Stimulated activated CD4-positive, alpha-beta T cell treated with anti-CD3 and anti-CD28 coated beads, TNF-alpha, amount 100 ng/mL, for 4 hours (primary cell): ENCODE measurements around the gene HLF.

ENCODE experiments used
- DNase-seq, 3 experiments: peaks; one replicate each; pipeline ENCODE4 v3.0.0-alpha.2; 2020; ENCODE audit warnings: low read depth in 3 of 3

Gene HLF

DNA sequence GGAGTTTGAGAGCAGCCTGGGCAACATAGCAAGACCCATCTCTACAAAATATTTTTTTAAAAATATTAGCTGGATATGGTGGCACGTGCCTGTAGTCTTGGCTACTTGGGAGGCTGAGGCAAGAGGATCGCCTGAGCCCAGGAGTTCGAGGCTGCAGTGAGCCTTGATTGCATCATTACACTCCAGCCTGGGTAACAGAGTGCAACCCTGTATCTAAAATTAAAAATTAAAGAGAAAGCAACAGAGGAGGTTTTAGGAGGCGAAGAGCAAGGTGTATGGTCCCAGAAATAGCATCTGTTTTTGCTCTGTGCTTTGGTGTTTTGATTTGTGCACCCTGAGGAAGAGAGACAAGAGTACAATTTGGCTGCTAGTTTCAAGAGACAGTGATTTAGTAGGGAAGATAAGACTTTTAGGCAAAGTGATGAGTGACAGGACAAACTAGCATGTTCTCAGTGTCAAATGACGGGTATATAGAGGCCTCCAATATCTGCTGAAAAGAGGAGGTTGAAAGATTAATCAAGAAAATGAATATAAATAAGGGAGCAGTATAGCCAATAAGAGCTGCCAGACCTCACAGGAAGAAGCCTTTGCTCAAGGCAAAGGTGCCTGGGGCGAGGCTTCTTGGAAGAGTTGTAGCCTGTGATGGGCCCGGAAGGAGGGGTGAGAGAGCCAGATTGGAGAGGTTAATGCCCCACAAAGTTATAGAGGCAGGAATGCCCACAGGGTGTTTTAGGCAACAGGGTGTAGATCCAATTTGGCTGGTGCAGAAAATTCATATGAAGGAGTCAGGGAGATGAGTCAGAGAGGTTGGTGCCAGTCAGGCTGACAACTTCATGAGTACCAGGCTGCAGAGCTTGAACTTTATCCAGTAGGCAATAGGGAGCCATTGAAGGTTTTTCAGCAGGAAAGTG is 11.4 kb downstream of the HLF start:
- no peak for DNase-seq

DNA sequence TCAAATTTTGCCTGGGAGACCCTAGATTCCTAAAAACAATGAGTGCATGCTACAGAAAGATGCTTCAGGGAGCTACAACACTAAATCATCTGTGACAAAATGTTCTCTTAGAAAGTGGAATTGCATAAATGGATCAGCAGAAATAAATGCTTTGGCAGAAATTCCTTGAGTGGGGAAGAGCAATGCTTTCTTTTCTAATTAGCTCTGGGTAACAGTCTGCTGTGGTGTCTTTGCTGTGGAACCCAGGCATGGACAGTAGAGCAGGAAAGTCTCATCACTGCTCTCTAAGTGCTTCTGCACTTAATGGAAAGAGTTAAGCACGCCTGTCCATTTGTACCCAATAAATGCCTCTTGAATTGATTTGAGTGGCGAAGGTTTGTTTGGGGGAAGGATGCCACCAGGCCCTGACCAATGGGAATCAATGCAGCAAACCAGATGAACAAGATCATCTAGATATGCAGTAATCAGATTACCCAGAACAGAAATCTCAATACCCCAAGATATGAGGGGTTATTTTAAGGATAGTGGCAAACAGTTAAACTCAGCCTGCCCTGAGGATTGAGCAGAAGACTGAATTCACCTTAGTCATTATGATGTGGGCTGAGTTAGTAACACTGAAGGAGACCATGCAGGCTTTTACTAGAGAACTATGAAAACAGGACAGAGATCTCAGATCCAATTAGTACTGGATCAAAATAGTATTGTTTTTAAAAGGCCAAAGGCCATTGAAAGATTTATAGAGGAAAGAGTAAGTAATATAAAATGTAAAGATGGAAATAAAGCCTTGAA is 13.6 kb downstream of the HLF start:
- no peak for DNase-seq

DNA sequence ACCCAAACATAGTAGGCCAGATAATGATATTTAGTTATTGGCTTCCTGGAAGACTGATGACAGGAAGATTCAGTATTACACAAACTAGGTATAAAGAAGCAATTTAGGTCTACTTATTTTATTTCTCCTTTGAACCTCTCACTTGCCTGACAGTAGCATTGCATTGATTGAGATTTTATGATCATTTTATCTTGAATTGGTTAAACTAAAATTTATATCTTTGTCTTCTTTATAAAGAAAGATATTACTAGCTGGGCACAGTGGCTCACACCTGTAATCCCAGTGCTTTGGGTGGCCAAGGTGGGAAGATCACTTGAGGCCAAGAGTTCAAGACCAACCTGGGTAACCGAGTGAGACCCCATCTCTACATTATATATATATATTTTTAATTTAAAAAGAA is 14.4 kb downstream of the HLF start:
- no peak for DNase-seq

DNA sequence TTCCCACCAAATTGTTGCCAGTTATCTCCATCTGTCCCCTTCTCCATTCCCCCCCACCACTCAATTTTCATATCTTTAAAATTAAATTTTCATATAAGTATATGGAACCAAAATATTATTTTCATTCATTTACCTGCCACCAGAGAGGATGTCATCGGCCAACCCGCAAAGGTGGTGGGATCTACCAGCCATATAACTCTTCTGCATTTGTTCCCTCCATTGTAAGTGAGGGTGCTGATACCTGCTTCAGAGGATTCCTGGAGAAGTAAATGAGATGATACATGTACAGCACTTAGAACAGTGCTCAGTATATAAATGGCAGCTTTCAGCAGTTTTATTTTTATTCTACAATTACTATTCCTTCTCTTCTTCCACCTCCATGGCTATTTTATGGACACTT is 15.0 kb downstream of the HLF start:
- no peak for DNase-seq

DNA sequence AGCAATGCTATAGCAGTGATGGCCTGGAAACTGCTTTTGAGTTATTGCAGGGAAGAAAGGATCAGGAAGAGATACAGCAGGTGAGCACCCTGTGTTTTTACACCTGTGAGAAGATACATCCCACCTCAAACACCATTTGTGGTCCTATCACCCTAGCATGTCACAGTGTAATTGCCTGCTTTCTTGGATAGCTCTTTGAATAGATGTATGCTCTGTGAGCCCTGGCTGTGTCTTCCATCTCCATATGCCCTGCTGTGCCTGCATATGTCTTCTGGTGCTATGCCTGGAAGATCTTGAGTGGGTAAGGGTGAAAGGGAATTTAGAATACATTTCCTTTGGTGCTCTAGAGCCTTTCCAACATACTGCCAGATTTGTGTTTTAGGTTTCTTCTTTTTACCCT is 15.5 kb downstream of the HLF start:
- no peak for DNase-seq

DNA sequence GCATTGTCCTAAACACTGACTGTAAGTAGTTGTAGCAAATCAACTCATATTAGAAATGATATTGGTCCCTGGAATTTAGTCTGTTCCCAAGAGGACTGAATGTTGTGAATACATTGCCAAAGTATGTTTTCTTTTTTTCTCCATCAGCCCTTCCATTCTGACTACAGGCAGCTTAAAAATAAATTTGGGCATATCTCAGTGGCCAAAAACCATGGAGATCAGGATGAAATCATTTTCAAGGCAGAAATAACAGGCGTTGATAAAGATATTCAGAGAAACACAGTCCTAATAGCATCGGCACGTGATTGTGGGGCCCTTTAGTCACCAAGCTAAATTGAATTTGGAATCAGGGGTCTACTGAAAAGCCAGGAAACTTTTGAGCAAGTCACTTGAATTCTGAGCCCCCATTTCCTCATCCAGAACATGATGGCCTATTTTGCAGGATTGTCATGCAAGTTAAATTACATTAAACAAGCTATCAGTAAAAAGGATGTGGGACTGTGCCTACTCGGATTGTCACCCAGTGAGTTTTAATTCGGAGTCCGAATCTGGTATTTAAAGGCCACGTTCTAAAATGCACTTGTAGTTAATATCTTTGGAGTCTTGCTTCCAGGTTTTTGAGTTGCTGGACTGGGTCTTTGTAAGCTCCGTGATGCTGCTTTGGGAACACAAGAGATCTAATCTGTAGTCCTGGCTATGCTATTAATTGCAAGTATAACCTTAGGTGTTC is 17.1 kb downstream of the HLF start:
- no peak for DNase-seq

DNA sequence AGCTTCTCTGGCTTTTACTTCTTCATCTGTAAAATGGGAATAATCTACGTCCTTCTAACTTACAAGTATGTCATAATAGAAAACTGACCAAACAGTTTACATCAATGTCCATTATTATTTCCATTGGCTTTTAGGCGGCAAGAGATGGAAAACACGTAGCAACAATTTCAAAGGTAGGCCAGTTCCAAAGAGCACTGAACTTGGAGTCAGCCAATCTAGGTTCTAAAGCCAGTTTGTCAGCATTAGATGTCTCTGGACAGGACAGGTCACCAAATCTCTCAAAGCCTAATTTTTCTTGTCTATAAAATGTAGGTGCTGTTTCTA is 17.6 kb downstream of the HLF start:
- DNase-seq: no peak

DNA sequence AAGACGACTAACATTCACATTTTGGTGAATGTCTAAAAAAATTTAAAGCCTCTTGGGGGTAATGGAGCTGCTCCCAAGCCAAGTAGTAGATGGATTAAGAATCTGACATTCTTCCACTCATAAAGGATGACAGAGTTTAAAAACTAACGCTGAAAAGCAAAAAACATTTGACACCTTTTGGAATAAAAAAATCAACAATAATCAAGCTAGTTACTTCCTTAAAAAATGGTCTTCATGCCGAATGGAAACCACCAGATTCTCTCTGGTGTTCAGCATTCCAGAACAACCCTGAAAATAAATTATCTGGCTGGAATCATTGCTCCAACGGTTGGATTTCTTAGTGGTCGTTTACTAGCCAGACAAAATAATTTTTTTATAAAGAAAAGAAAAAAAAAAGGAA is 18.0 kb downstream of the HLF start:
- DNase-seq: no peak

DNA sequence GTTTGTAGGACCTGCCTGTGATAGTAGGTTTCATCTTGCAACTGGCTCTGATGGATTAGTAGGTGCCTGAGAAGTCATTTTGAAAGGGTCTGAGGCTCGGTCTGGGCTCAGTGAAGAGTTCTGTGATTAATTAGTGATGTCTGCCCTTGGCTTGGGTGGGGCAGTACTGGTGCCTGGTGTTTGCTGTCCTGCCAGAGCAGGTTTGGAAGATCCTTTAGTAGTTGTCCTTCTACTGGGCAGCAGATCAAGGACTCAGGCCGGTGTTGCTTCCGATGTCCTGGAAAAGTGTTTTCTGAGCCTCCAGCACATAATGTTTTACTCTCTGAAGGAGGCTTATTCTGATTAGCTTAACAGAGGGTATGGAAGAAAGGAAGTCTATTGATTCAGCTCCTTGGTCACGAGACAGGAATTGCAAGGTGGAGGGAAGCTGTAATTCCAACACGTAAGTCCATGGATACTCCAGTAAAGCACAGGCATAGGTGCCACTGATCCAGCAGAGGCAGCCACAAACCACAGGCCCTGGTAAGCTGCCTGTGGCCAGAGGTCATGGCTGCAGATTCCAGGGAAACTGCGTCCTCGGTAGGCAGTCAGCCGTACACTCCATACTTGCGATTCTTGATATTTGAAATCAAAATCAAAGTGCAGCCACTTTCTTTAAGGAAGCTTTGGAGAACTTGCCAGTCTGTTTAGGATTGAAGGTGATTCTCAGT is 18.7 kb downstream of the HLF start:
- DNase-seq: no peak

DNA sequence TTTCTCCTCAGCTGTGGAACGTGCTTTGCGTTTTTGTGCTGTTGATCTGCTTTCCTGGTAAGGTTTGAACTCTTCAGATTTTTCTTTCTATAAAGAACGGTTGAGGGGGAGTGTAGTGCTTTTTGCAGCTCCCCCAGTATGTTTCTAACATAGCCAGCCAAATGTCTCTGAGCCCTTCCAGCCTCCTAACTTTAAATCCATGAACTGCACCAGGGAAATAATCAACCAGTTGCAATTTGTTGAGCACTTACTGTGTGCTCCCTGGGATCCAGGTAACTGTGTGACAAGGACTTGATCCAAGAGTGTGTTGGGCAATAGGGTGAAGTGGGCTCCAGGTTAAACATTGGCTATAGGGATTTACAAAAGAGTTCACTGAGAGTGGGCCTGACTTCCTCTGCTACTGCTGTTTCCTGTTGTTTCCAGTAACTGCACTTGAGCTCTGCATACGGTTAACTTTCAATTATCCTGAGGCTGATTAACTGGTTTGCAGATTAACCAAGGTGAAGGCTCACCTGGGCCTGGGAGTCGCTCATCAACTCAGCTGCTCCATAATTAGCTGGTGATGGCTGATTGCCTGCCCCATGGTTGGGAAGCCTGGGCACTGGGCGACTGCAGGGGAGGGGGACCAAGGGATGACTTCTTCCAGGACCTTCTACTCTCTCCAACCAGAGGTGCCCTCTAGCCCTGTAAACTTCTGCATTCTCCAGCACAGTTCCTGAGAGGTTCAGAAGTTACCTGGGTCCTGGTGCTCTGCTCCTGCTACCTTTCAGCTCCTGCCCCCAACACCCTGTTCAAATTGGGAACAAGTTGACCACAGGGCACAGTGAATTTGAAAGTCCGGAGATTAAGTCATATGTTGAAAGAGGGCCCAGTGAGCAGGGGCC is 19.5 kb downstream of the HLF start:
- no peak for DNase-seq

GRCh38 chr17:55284944-55285339 is 20.2 kb downstream of the HLF start:
- DNase-seq: no peak

- DNase-seq: no peak
These were observed 20.9 kb downstream of the HLF start for GRCh38 chr17:55285340-55286301.

GRCh38 chr17:55286681-55287589 is 22.2 kb downstream of the HLF start:
- DNase-seq: no peak

GRCh38 chr17:55288356-55289105 is 23.8 kb downstream of the HLF start:
- no peak for DNase-seq

DNA sequence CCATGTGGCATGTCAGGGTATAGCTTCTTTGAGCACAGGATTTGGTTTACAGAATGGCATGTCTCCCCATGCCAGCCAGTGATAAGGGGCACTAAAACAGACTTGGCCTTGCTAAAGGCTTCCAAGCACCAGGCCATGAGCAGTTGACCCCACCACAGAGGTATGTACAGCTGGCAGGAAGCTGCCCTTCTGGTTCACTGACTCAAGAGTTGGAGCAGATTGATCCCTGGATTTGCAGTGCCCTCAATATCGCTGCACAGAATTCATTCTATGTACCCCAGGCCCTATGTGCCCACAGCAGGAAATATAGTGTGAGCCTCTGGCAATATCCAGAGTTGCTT is 24.3 kb downstream of the HLF start:
- no peak for DNase-seq

- DNase-seq: no peak
These were observed 25.2 kb downstream of the HLF start for GRCh38 chr17:55289978-55290377.

DNA sequence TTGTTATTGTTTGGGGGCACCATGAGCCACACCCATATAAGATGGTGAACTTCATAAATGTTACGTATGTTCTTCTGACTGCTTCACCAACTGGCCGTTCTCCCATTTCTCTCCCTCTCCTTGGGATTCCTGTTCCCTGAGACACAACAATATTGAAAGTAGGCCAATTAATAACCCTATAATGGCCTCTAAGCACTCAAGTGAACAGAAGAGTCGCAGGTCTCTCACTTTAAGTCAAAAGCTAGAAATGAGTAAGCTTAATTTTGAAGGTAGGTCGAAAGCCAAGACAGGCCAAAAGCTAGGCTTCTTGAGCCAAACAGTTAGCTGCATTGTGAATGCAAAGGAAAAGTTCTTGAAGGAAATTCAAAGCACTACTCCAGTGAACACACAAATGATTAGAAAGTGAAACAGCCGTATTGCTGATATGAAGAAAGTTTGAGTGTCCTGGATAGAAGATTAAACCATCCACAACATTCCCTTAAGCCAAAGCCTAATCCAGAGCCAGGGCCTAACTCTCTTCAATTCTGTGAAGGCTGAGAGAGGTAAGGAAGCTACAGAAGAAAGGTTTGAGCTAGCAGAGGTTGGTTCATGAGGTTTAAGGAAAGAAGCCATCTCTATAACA is 25.8 kb downstream of the HLF start:
- no peak for DNase-seq

DNA sequence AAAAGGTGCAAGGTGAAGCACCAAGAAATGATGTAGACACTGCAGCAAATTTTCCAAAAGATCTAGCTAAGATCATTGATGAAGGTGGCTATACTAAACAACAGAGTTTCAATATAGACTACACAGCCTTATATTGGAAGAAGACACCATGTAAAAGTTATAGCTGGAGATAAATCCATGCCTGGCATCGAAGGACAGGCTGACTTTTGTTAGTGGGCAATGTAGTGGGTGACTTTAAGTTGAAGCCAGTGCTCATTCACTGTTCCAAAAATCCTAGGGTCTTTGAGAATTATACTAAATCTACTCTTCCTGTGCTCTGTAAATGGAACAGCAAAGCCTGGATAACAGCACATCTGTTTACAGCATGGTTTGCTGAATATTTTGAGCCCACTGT is 26.4 kb downstream of the HLF start:
- DNase-seq: no peak
